Keratinocyte (primary cell): ENCODE data around the gene HNF4A. TPM values are rescaled to one million over a fixed set of nuclear protein-coding genes. Genes with fewer than 3 reads are reported as not detected.

ENCODE experiments used
- DNase-seq: peaks from one replicate; pipeline ENCODE4 v3.0.0-alpha.2; 2011; ENCODE audit warnings: low read depth, missing footprints, low spot score
- FAIRE-seq: peaks from 2 replicates; lab custom pipeline; 2011; peaks lifted over from hg19 to GRCh38; lab: Jason Lieb, UNC
- H2AFZ ChIP-seq: 2 replicates; pipeline ENCODE4 v1.6.0; 2012; ENCODE audit warnings: low read length, control low read depth, inconsistent platforms; ENCODE audit not compliant: control insufficient read depth
- H3K27ac ChIP-seq: 2 replicates; pipeline ENCODE4 v1.5.1; 2011; ENCODE audit warnings: low read length; ENCODE audit not compliant: control insufficient read depth, insufficient read depth
- H3K27me3 ChIP-seq: 3 replicates; pipeline ENCODE4 v1.6.0; 2011; ENCODE audit warnings: low read length; ENCODE audit not compliant: control insufficient read depth, insufficient read depth; ENCODE audit errors: extremely low read depth
- H3K36me3 ChIP-seq, 2 experiments: 2 replicates in 1 of 2; 3 replicates in 1 of 2; pipeline ENCODE4 v1.5.1; 2011; ENCODE audit warnings: low read length in 2 of 2, mild to moderate bottlenecking in 1 of 2; ENCODE audit not compliant: control insufficient read depth in 2 of 2, insufficient read depth in 2 of 2; ENCODE audit errors: extremely low read depth in 1 of 2
- H3K4me1 ChIP-seq: 3 replicates; pipeline ENCODE4 v1.5.1; 2011; ENCODE audit warnings: low read length; ENCODE audit not compliant: control insufficient read depth, insufficient read depth; ENCODE audit errors: extremely low read depth
- H3K4me2 ChIP-seq: 3 replicates; pipeline ENCODE4 v1.6.0; 2011; ENCODE audit warnings: low read depth, low read length; ENCODE audit not compliant: control insufficient read depth, insufficient read depth; ENCODE audit errors: extremely low read depth
- H3K4me3 ChIP-seq, 3 experiments: fragments of 200-600 bp in 1 of 3; sonication (generic) in 1 of 3; 2 replicates in 2 of 3; 3 replicates in 1 of 3; pipeline ENCODE4 v1.5.1; 2011 to 2016; ENCODE audit warnings: low read length in 3 of 3, mild to moderate bottlenecking in 3 of 3, control low read depth in 2 of 3, inconsistent platforms in 1 of 3, low read depth in 1 of 3, mixed read lengths in 1 of 3, mixed run types in 1 of 3, moderate library complexity in 1 of 3; ENCODE audit not compliant: control insufficient read depth in 2 of 3, insufficient read depth in 2 of 3; ENCODE audit errors: extremely low read depth in 1 of 3
- H3K79me2 ChIP-seq: 2 replicates; pipeline ENCODE4 v1.6.0; 2012; ENCODE audit warnings: low read length; ENCODE audit not compliant: control insufficient read depth, insufficient read depth
- H3K9ac ChIP-seq: 3 replicates; pipeline ENCODE4 v1.6.0; 2011; ENCODE audit warnings: low read length; ENCODE audit not compliant: control insufficient read depth, insufficient read depth; ENCODE audit errors: extremely low read depth
- H3K9me1 ChIP-seq: 3 replicates; pipeline ENCODE4 v1.6.0; 2011; ENCODE audit warnings: low read length; ENCODE audit not compliant: control insufficient read depth, insufficient read depth; ENCODE audit errors: extremely low read depth
- H3K9me3 ChIP-seq: 2 replicates; pipeline ENCODE4 v1.5.1; 2012; ENCODE audit warnings: low read depth, low read length; ENCODE audit not compliant: control insufficient read depth
- H4K20me1 ChIP-seq: 3 replicates; pipeline ENCODE4 v1.6.0; 2011; ENCODE audit warnings: low read length; ENCODE audit not compliant: control insufficient read depth, insufficient read depth; ENCODE audit errors: extremely low read depth
- EZH2 ChIP-seq: IDR thresholded peaks from one replicate; pipeline ENCODE4 v1.6.1; 2012; ENCODE audit warnings: inconsistent platforms, mild to moderate bottlenecking, low read length, moderate library complexity
- dilution Hi-C: fragments of 300-500 bp; cut with MboI; formaldehyde crosslinking; loops from one replicate; pipeline ENCODE4 v1.7.0; 2020; ENCODE audit warnings: low sequenced_read_pairs; ENCODE audit not compliant: extremely low pct_ligation_motif_present
- polyA plus RNA-seq, 5 experiments: library from polyadenylated mRNA; depleted of rRNA in 3 of 5; stranded (reverse) in 3 of 5; stranded (forward) in 1 of 5; unstranded in 1 of 5; fragments of >200 nt; gene quantifications; 1 replicate in 1 of 5; 2 replicates in 3 of 5; 3 replicates in 1 of 5; pipeline versions ENCODE4 v1.2.1 to v1.2.3, GENCODE V29; 2011 to 2012; ENCODE audit warnings: missing spikeins in 2 of 5, low read depth in 1 of 5, low replicate concordance in 1 of 5
- TF ChIP-seq, protein P1 (sequence below), 3 experiments: IDR thresholded peaks in 1 of 3; conservative IDR thresholded peaks in 1 of 3; optimal IDR thresholded peaks in 1 of 3; 2 replicates in 2 of 3; 3 replicates in 1 of 3; pipeline versions ENCODE3 to v1.5.1; 2011; ENCODE audit warnings: low read length in 3 of 3, mild to moderate bottlenecking in 3 of 3, moderate library complexity in 2 of 3, control low read depth in 1 of 3, inconsistent platforms in 1 of 3; ENCODE audit not compliant: insufficient read depth in 2 of 3; ENCODE audit errors: extremely low read depth in 1 of 3

HNF4A gene
- polyA plus RNA-seq, 1 donor (not counting 4 experiments of a cell fraction or from before 2014, with no cell fraction given), result not detected

DNA sequence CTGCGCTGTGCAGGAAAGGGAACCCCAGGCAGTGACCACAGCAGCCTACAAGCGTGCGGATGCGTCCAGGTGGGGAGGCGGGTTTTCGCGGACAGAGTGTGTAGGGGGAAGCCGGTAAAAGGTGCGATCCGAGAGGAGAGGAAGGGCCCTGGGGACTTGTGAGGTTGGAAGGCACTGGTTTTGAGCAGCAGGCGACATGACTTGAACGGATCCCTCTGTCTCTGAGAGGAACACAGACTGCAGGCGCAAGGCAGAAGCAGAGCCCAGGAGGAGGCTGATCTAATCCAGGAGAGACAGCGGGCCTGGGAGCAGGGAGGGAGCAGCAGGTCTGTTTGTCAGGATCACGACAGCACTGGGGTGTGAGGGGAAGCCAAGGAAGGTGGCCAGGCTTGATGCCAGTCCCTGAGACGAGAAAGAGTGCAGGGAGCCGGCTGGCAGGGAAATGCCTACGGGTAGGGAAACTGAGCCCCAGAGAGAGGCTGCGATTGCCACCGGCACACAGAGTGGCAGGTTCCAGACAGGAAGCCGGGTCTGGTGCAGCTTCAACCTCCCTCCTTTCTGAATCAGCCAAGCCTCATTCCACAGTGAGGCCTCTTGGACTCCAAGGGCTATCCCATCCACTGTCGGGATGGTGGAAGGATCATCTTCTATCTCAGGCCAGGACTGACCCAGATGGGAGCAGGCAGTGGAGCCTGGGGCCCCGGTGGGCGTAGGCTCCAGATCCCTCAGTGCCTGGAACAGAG is 57.1 kb downstream of the HNF4A start:
- H4K20me1 ChIP-seq, result no peaks in the 10 kb centered on the region

DNA sequence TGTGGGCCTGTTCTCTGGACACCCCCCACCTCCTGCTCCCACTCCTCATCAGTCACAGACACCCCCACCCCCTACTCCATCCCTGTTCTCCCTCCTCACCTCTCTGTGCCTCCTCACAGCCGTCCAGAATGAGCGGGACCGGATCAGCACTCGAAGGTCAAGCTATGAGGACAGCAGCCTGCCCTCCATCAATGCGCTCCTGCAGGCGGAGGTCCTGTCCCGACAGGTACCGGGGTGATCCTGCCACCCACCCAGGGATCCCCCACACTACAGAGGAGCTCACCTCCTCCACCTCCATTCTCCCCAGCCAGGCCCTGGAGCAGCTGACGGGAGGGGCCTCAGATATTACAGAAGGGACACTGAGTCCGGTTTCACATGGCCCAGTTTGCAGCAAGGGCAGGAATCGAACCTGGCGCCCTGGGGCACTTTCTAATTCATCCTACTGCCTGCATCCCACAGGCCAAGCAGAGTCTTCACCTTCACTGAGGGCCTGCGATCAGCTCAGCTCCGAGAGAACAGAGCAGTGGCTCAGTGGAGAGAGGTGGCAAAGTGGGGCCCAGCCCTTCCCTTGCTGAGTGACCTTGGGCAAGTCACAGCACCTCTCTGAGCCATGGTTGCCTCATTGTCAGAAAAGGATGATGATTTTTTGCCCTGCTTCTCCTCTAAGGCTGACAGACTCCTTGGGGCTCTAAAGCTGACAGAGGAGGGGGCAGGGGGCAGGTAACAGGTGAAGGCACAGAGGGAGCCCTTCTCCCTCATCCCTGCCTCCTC is 58.3 kb downstream of the HNF4A start:
- Histone ChIP-seq H3K4me3 (no peak overlapping the region), H4K20me1 (no peaks in the 10 kb centered on the region), H3K4me2 (no peak overlapping the region), H2AFZ (no peak overlapping the region), H3K27me3 (no peaks in the 10 kb centered on the region), H3K4me1 (peaks cover 9% of the 10 kb centered on the region), H3K27ac (no peak overlapping the region), H3K9ac (no peak overlapping the region), H3K79me2 (no peaks in the 10 kb centered on the region), H3K9me3 (no peaks in the 10 kb centered on the region), H3K9me1 (no peaks in the 10 kb centered on the region), H3K36me3 (no peaks in the 10 kb centered on the region)
- TF ChIP-seq, protein P1, sequence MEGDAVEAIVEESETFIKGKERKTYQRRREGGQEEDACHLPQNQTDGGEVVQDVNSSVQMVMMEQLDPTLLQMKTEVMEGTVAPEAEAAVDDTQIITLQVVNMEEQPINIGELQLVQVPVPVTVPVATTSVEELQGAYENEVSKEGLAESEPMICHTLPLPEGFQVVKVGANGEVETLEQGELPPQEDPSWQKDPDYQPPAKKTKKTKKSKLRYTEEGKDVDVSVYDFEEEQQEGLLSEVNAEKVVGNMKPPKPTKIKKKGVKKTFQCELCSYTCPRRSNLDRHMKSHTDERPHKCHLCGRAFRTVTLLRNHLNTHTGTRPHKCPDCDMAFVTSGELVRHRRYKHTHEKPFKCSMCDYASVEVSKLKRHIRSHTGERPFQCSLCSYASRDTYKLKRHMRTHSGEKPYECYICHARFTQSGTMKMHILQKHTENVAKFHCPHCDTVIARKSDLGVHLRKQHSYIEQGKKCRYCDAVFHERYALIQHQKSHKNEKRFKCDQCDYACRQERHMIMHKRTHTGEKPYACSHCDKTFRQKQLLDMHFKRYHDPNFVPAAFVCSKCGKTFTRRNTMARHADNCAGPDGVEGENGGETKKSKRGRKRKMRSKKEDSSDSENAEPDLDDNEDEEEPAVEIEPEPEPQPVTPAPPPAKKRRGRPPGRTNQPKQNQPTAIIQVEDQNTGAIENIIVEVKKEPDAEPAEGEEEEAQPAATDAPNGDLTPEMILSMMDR (optimal IDR thresholded peaks at IDR 0.05 in 1 of 3, IDR thresholded peaks at IDR 0.05 in 1 of 3, conservative IDR thresholded peaks at IDR 0.05 in 1 of 3; ENCODE audit: extremely low read depth in 1 of 3, insufficient read depth in 2 of 3, low read length in 3 of 3), result no peak
- TF ChIP-seq EZH2, result no peak
- dilution Hi-C loops, result no loop called here
- DNase-seq, result no peak
- no peak for FAIRE-seq

More for the DNA sequence above, 57.1 kb downstream of the HNF4A start:
- no peak for DNase-seq
- no peak for TF ChIP-seq EZH2
- TF ChIP-seq, protein P1 (optimal IDR thresholded peaks at IDR 0.05 in 1 of 3, IDR thresholded peaks at IDR 0.05 in 1 of 3, conservative IDR thresholded peaks at IDR 0.05 in 1 of 3; ENCODE audit: extremely low read depth in 1 of 3, insufficient read depth in 2 of 3, low read length in 3 of 3), result no peak
- Histone ChIP-seq H3K79me2 (no peaks in the 10 kb centered on the region), H3K9me1 (no peaks in the 10 kb centered on the region), H3K4me2 (no peak overlapping the region), H3K27me3 (no peaks in the 10 kb centered on the region), H3K9me3 (no peaks in the 10 kb centered on the region), H3K4me1 (peaks cover 21% of the 10 kb centered on the region), H3K9ac (no peak overlapping the region), H3K4me3 (no peak overlapping the region), H3K36me3 (no peaks in the 10 kb centered on the region), H3K27ac (no peak overlapping the region), H2AFZ (no peak overlapping the region)
- dilution Hi-C loops, result no loop called here
- no peak for FAIRE-seq
